ENCODE results near the gene HDDC3.

DNA sequence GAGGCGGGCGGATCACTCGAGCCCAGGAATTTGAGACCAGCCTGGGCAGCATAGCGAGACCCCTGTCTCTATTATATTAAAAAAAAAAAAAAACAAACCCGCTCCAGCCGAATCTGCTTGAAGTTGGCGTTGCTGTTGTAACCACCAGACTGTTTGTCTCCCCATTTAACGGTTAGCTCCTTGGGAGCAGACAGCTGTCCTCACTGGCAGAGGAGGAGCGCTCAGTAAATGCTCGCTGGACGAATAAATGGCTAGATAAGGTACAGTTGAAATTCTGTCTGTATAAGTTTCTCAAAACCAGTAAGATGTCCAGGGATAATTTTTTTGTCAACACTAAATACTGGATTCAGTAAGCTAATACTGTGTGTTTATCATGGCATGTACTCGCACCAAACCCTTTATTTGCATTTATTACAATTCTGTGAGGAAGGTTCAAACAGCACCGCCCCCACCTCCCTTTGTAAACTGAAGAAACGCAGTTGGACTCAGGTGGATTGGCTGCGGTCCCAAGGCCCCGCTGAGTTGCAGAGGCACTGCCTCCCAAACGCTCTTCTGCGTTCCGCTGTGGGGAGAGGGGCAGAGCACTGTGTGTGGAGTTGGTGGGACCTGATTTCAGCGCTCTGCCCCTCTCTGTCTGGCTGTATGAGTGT, 23.4 kb upstream of the HDDC3 start:
- TF ChIP-seq EP300 (IDR thresholded peaks at IDR 0.05; ENCODE audit: borderline replicate concordance in 1 of 2, low read depth in 1 of 2, low read length in 1 of 2) (no peak), SIN3A (IDR thresholded peaks at IDR 0.05; ENCODE audit: borderline replicate concordance, low read depth, low read length) (no peak), POLR2AphosphoS5 (IDR thresholded peaks at IDR 0.05; ENCODE audit: low read depth, low read length) (no peak), RCOR1 (IDR thresholded peaks at IDR 0.05; ENCODE audit: low read length) (no peak), EZH2phosphoT487 (IDR thresholded peaks at IDR 0.05; ENCODE audit: borderline replicate concordance, low read depth) (no peak), SMC3 (IDR thresholded peaks at IDR 0.05; ENCODE audit: low read depth, low read length) (no peak)
- TF ChIP-seq, protein P1, sequence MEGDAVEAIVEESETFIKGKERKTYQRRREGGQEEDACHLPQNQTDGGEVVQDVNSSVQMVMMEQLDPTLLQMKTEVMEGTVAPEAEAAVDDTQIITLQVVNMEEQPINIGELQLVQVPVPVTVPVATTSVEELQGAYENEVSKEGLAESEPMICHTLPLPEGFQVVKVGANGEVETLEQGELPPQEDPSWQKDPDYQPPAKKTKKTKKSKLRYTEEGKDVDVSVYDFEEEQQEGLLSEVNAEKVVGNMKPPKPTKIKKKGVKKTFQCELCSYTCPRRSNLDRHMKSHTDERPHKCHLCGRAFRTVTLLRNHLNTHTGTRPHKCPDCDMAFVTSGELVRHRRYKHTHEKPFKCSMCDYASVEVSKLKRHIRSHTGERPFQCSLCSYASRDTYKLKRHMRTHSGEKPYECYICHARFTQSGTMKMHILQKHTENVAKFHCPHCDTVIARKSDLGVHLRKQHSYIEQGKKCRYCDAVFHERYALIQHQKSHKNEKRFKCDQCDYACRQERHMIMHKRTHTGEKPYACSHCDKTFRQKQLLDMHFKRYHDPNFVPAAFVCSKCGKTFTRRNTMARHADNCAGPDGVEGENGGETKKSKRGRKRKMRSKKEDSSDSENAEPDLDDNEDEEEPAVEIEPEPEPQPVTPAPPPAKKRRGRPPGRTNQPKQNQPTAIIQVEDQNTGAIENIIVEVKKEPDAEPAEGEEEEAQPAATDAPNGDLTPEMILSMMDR (IDR thresholded peaks at IDR 0.05) = no peak
- TF ChIP-seq, protein P2, sequence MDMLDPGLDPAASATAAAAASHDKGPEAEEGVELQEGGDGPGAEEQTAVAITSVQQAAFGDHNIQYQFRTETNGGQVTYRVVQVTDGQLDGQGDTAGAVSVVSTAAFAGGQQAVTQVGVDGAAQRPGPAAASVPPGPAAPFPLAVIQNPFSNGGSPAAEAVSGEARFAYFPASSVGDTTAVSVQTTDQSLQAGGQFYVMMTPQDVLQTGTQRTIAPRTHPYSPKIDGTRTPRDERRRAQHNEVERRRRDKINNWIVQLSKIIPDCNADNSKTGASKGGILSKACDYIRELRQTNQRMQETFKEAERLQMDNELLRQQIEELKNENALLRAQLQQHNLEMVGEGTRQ (IDR thresholded peaks at IDR 0.05; ENCODE audit: borderline replicate concordance, low read depth, low read length) = no peak
- TF ChIP-seq, protein P3, sequence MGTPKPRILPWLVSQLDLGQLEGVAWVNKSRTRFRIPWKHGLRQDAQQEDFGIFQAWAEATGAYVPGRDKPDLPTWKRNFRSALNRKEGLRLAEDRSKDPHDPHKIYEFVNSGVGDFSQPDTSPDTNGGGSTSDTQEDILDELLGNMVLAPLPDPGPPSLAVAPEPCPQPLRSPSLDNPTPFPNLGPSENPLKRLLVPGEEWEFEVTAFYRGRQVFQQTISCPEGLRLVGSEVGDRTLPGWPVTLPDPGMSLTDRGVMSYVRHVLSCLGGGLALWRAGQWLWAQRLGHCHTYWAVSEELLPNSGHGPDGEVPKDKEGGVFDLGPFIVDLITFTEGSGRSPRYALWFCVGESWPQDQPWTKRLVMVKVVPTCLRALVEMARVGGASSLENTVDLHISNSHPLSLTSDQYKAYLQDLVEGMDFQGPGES (IDR thresholded peaks at IDR 0.05; ENCODE audit: low read depth, low read length) = no peak
- TF ChIP-seq, protein P4, sequence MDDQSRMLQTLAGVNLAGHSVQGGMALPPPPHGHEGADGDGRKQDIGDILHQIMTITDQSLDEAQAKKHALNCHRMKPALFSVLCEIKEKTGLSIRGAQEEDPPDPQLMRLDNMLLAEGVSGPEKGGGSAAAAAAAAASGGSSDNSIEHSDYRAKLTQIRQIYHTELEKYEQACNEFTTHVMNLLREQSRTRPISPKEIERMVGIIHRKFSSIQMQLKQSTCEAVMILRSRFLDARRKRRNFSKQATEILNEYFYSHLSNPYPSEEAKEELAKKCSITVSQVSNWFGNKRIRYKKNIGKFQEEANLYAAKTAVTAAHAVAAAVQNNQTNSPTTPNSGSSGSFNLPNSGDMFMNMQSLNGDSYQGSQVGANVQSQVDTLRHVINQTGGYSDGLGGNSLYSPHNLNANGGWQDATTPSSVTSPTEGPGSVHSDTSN (IDR thresholded peaks at IDR 0.05) = no peak
- TF ChIP-seq, protein P5, sequence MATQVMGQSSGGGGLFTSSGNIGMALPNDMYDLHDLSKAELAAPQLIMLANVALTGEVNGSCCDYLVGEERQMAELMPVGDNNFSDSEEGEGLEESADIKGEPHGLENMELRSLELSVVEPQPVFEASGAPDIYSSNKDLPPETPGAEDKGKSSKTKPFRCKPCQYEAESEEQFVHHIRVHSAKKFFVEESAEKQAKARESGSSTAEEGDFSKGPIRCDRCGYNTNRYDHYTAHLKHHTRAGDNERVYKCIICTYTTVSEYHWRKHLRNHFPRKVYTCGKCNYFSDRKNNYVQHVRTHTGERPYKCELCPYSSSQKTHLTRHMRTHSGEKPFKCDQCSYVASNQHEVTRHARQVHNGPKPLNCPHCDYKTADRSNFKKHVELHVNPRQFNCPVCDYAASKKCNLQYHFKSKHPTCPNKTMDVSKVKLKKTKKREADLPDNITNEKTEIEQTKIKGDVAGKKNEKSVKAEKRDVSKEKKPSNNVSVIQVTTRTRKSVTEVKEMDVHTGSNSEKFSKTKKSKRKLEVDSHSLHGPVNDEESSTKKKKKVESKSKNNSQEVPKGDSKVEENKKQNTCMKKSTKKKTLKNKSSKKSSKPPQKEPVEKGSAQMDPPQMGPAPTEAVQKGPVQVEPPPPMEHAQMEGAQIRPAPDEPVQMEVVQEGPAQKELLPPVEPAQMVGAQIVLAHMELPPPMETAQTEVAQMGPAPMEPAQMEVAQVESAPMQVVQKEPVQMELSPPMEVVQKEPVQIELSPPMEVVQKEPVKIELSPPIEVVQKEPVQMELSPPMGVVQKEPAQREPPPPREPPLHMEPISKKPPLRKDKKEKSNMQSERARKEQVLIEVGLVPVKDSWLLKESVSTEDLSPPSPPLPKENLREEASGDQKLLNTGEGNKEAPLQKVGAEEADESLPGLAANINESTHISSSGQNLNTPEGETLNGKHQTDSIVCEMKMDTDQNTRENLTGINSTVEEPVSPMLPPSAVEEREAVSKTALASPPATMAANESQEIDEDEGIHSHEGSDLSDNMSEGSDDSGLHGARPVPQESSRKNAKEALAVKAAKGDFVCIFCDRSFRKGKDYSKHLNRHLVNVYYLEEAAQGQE (IDR thresholded peaks at IDR 0.05; ENCODE audit: low read depth, low read length) = no peak

Measured in SK-N-SH (cell line).